GM12875 (cell line): Measurements from ENCODE around the gene RPS6KA2.

Experiments used
- H3K4me3 ChIP-seq: one replicate; pipeline ENCODE4 v1.5.1; 2011; ENCODE audit warnings: low read depth, low read length, control low read depth
- CTCF ChIP-seq: IDR thresholded peaks from 2 replicates; pipeline ENCODE4 v1.5.1; 2011; ENCODE audit warnings: low read depth, mild to moderate bottlenecking, control low read depth, inconsistent platforms, low read length, moderate library complexity, borderline replicate concordance; ENCODE audit not compliant: insufficient read depth

RPS6KA2 gene

GRCh38 chr6:166563200-166563599, 63.9 kb downstream of the RPS6KA2 start:
- no peak overlapping the region for H3K4me3 ChIP-seq
- no peak for TF ChIP-seq CTCF

- H3K4me3 ChIP-seq, result no peak overlapping the region
- TF ChIP-seq CTCF, result no peak
Measured at GRCh38 chr6:166562726-166563125, 64.3 kb downstream of the RPS6KA2 start.

GRCh38 chr6:166561771-166562359, 65.2 kb downstream of the RPS6KA2 start:
- no peak overlapping the region for H3K4me3 ChIP-seq
- TF ChIP-seq CTCF, result no peak

GRCh38 chr6:166560222-166560621, 66.8 kb downstream of the RPS6KA2 start:
- no peak for TF ChIP-seq CTCF
- H3K4me3 ChIP-seq, result no peak overlapping the region

GRCh38 chr6:166559662-166560061, 67.4 kb downstream of the RPS6KA2 start:
- no peak overlapping the region for H3K4me3 ChIP-seq
- TF ChIP-seq CTCF, result no peak

GRCh38 chr6:166559211-166559610, 67.8 kb downstream of the RPS6KA2 start:
- no peak overlapping the region for H3K4me3 ChIP-seq
- no peak for TF ChIP-seq CTCF

- no peak overlapping the region for H3K4me3 ChIP-seq
Measured at GRCh38 chr6:166558156-166559005, 68.7 kb downstream of the RPS6KA2 start.

More at GRCh38 chr6:166558156-166559005, 68.7 kb downstream of the RPS6KA2 start:
- no peak for TF ChIP-seq CTCF
